Measurements from ENCODE around the gene BOK. TPM values are rescaled to one million over a fixed set of nuclear protein-coding genes. Genes with fewer than 3 reads are reported as not detected.
"Not testable (repeated sequence)": the region's sequence is repeated elsewhere in the genome, so short reads cannot be mapped to it uniquely, and the experiment has no call there.

The BOK gene
- total and polyA plus RNA-seq, 2 of the 13 experiments (the other 11 are each of a cell fraction or from before 2014, with no cell fraction given) = 35.5 to 39.2 TPM

DNA sequence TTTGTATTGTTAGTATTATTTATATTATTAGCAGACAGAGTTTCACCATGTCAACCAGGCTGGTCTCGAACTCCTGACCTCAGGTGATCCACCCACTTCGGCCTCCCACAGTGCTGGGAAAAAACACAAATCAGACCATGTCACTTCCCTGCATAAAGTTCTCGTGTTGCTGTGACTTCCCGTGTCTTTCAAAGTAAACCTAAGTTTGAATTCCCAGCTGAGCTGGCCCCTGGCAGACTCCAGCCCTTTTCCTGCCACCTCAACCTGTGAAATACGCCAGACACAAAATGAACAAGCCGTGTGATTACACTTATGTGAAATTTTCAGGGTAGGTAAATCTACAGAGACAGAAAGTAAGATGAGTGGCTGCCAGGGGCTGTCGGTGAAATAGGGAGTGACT lies 7.9 kb downstream of the BOK start:
- Histone ChIP-seq H3K4me2 (ENCODE audit: low read depth, low read length) (no peak overlapping the region), H3K27ac (ENCODE audit: extremely low read length, insufficient read depth, low read length) (no peak overlapping the region), H4K20me1 (ENCODE audit: insufficient read depth, low read length) (peaks cover 9% of the 10 kb centered on the region; the same call in 1 of the 2 replicates), H3K36me3 (replicated peaks in 1 of 2; ENCODE audit: control insufficient read depth in 1 of 2, insufficient read depth in 2 of 2, low read length in 2 of 2) (peaks cover 15 to 31% of the 10 kb centered on the region in 2 experiments; a peak in 4 of 5 replicates), H3K27me3 (ENCODE audit: control insufficient read depth in 1 of 2, insufficient read depth in 2 of 2, low read length in 2 of 2) (no peaks in the 10 kb centered on the region), H2AFZ (ENCODE audit: low read length) (no peak overlapping the region), H3K4me1 (ENCODE audit: insufficient read depth, low read length) (peaks cover 15% of the 10 kb centered on the region), H3K4me3 (replicated peaks in 1 of 3; ENCODE audit: insufficient read depth in 1 of 3, low read depth in 2 of 3, low read length in 3 of 3) (no peak overlapping the region), H3K9ac (ENCODE audit: insufficient read depth, low read depth, low read length) (no peak overlapping the region), H3K79me2 (ENCODE audit: insufficient read depth, low read length) (peaks cover 6% of the 10 kb centered on the region), H3K9me3 (ENCODE audit: low read length) (no peaks in the 10 kb centered on the region)
- TF ChIP-seq ZNF33B (CRISPR knock-in tag; IDR thresholded peaks at IDR 0.05) (no peak), ZNF101 (CRISPR knock-in tag; IDR thresholded peaks at IDR 0.05; ENCODE audit: borderline replicate concordance, low read depth) (no peak), MBNL3 (CRISPR knock-in tag; conservative IDR thresholded peaks at IDR 0.05) (no peak), SP2 (CRISPR knock-in tag; IDR thresholded peaks at IDR 0.05) (no peak), NFKBIZ (CRISPR knock-in tag; IDR thresholded peaks at IDR 0.05) (no peak), TOPORS (CRISPR knock-in tag; IDR thresholded peaks at IDR 0.05) (no peak), ZNF564 (CRISPR knock-in tag; IDR thresholded peaks at IDR 0.05) (no peak), FOXK2 (IDR thresholded peaks at IDR 0.05) (no peak)
- FAIRE-seq = no peak
- no TSS peak for BruUV-seq (replicated peaks)
- WGBS (ENCODE audit: low lambda C conversion rate) = 100% methylated on average over 4 of the region's 7 CpGs
- intact Hi-C loops (cut with micrococcal nuclease; ENCODE audit: unreplicated experiment) (no loop called here), in situ Hi-C loops (cut with HindIII; ENCODE audit: extremely low pct_ligation_motif_present, low pct_unique_long_range_greater_than_20kb) (no loop called here)
- CTCF ChIA-PET (ENCODE audit: low intra/inter-chr PET ratio, low total read pairs) = no interaction called here
- no peak for DNase-seq (ENCODE audit: low spot score)
- POLR2A ChIA-PET = interaction anchor here (0.6 kb wide), 1 partner anchor 13 kb away, joined by 3 read pairs; no protein-coding TSS in a partner anchor
- ATAC-seq = no peak

DNA sequence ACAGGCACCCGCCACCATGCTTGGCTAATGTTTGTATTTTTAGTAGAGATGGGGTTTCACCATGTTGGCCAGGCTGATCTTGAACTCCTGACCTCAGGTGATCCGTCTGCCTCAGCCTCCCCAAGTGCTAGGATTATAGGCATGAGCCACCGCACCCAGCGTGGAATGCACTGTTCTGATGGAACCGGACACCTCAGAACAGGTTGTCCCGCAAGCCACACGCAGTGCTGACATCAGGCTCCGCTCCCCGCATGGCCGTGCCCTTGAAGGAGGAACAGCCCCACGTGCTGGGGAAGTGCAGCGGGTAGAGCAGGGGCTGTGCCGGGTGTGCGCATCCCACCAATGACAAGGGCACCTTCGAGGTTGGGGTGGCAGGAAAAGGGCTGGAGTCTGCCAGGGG lies 8.7 kb downstream of the BOK start:
- H4K20me1 ChIP-seq (ENCODE audit: insufficient read depth, low read length); BruUV-seq (replicated peaks); H2AFZ ChIP-seq (ENCODE audit: low read length); H3K4me3 ChIP-seq (replicated peaks in 1 of 3; ENCODE audit: insufficient read depth in 1 of 3, low read depth in 2 of 3, low read length in 3 of 3); POLR2A ChIA-PET; H3K4me2 ChIP-seq (ENCODE audit: low read depth, low read length); DNase-seq (ENCODE audit: low spot score); H3K79me2 ChIP-seq (ENCODE audit: insufficient read depth, low read length); H3K9me3 ChIP-seq (ENCODE audit: low read length); ATAC-seq; H3K9ac ChIP-seq (ENCODE audit: insufficient read depth, low read depth, low read length); intact Hi-C loops (cut with micrococcal nuclease; ENCODE audit: unreplicated experiment); H3K27ac ChIP-seq (ENCODE audit: extremely low read length, insufficient read depth, low read length); CTCF ChIA-PET (ENCODE audit: low intra/inter-chr PET ratio, low total read pairs); FAIRE-seq; H3K27me3 ChIP-seq (ENCODE audit: control insufficient read depth in 1 of 2, insufficient read depth in 2 of 2, low read length in 2 of 2); in situ Hi-C loops (cut with HindIII; ENCODE audit: extremely low pct_ligation_motif_present, low pct_unique_long_range_greater_than_20kb): not testable (repeated sequence)
- WGBS (ENCODE audit: low lambda C conversion rate) = no CpG with 5 or more reads among the region's 15 CpGs
- H3K4me1 ChIP-seq (ENCODE audit: insufficient read depth, low read length) = peaks cover 15% of the 10 kb centered on the region
- peaks cover 13 to 37% of the 10 kb centered on the region in 2 experiments; a peak in 4 of 5 replicates for H3K36me3 ChIP-seq (replicated peaks in 1 of 2; ENCODE audit: control insufficient read depth in 1 of 2, insufficient read depth in 2 of 2, low read length in 2 of 2)
